GM18499 (cell line): ENCODE measurements around the gene CSF2RB.

ENCODE experiments used
- ATAC-seq: cut with Tn5 transposase; IDR thresholded peaks from one replicate; pipeline ENCODE4 v1.9.1; 2021; ENCODE audit warnings: moderate number of reproducible peaks; ENCODE audit not compliant: insufficient read depth, unreplicated experiment

The CSF2RB gene

GRCh38 chr22:36913427-36914389 lies at the start of gene CSF2RB:
Gene CSF2RB, plus strand, starts transcription at chr22:36913628. Its CDS starts 8,580 bp downstream, at chr22:36922208.
- no peak for ATAC-seq

DNA sequence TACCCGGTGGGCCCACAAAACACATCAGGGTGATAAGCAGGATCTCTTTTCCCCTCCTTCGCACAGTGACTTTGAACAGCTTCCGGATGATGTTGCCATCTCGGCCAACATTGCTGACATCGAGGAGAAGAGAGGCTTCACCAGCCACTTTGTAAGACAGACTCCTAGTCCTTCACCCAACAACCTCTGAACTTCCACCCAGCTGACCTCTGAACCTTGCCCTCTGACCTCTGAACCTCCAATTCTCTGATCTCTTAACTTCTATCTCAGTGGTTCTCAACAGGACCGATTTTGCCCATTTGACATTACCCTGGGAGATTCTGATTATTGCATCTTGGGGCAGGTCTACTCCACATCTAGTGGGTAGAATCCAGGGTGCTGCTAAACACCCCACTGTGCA lies 49.4 kb upstream of the CSF2RB start:
- no peak for ATAC-seq

- ATAC-seq, result no peak
Measured at GRCh38 chr22:36864454-36865215, 48.8 kb upstream of the CSF2RB start.

- no peak for ATAC-seq
Measured at GRCh38 chr22:36865346-36865745, 48.1 kb upstream of the CSF2RB start.

- no peak for ATAC-seq
Measured at GRCh38 chr22:36867695-36868094, 45.7 kb upstream of the CSF2RB start.

GRCh38 chr22:36868546-36869181 lies 44.8 kb upstream of the CSF2RB start:
- no peak for ATAC-seq

- ATAC-seq, result no peak
Measured at GRCh38 chr22:36870250-36870649, 43.2 kb upstream of the CSF2RB start.

DNA sequence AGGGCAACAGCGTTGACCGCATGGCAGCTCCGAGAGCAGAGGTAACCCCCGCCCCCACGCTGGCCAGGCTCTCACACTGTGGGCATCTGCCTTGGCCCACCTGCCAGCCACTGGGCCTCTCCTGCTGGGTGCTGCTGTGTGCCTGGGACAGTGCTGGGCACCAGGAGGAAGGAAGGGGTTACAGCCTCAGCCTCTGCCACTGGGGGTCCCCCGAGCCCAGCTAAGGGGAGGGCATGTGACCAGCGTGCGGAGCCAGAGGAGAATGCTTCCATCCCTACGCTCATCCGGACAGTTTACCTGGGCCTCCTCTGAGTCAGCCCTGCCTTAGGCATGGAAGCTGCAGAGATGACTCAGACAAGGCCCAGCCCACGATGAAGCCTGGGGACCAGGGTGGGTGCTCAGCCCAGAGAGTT lies 41.8 kb upstream of the CSF2RB start:
- ATAC-seq, result no peak

DNA sequence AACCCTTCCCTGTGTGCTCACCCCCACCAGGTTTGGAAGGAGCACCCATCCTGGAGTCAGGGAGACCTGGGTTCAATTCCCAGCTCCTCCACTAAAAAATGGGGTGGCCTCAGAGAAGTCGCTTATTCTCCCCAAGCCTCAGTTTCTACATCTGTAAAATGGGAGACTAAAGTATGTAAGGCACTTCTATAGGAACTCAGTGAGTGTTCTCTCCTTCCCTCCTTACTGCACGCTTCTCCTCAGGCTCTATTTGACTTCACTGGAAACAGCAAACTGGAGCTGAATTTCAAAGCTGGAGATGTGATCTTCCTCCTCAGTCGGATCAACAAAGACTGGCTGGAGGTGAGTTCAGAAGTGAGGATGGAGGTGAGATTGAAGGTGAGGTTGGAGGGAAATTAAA lies 41.3 kb upstream of the CSF2RB start:
- no peak for ATAC-seq

GRCh38 chr22:36872866-36873498 lies 40.4 kb upstream of the CSF2RB start:
- no peak for ATAC-seq

DNA sequence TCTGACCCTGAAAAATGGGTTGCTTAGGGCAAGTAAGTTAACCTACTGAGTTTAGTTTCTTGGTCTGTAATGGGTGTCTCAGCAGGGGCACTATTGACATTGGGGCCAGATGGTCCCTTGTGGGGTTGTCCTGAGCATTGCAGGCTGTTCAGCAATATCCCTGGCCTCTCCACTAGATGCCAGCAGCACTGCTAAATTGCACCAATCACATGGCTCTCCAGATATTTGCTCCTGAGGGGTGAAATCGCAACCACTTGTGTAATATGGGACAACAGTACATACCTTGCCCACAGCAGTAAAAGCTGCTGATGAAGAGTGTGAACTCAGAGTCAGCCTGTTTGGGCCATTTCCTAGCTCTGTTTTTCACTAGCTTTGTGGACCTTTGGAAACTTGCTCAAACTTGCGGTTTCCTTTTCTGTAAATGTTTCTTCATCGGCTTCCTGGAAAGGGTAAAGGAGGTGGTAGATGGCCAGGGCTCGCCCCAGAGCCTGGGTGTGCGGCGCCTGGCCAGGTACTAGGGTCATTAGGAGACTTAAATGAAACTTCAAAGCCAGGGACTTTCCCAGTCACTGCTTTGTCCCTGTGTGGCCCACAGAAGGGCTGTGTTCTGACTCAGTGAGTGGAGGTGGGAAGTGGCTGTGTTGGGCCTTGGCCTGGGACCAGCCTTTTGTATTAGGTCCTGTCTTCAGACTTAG lies 39.7 kb upstream of the CSF2RB start:
- ATAC-seq, result no peak

DNA sequence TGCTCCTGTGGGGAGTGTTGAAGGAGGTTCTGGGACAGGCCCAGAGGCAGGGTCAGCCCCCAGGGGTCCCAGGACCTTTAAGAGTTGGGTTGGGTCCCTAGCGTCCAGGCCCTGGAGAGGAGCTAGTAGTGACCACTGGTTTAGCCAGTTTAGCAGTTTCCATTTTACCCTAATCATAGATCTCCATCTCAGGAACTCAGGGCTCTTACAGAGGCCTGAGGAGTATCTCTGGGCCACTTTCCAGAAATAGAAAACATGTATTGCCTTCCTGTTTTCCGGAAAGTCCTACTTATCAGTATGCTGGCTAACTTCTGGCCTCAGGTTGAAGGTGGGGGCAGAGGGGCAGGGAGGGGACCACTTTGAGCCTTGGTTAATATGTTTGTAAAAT lies 39.1 kb upstream of the CSF2RB start:
- ATAC-seq, result no peak

- no peak for ATAC-seq
Measured at GRCh38 chr22:36874736-36875135, 38.7 kb upstream of the CSF2RB start.

DNA sequence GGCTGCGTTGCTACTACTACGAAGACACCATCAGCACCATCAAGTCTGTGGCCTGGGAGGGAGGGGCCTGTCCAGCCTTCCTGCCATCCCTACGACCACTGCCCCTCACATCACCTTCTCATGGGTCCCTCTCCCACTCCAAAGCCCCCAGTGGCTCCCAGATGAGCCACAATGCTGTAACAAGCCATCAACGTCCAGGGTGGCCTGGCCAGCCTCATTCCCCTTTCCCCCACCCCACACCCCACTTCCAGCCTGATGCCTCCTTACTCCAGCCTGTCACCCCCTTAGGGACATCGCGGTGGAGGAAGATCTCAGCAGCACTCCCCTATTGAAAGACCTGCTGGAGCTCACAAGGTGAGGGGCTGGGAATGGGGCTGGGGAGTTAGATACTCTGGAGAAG lies 37.7 kb upstream of the CSF2RB start:
- ATAC-seq, result no peak

- no peak for ATAC-seq
Measured at GRCh38 chr22:36879775-36880174, 33.7 kb upstream of the CSF2RB start.

DNA sequence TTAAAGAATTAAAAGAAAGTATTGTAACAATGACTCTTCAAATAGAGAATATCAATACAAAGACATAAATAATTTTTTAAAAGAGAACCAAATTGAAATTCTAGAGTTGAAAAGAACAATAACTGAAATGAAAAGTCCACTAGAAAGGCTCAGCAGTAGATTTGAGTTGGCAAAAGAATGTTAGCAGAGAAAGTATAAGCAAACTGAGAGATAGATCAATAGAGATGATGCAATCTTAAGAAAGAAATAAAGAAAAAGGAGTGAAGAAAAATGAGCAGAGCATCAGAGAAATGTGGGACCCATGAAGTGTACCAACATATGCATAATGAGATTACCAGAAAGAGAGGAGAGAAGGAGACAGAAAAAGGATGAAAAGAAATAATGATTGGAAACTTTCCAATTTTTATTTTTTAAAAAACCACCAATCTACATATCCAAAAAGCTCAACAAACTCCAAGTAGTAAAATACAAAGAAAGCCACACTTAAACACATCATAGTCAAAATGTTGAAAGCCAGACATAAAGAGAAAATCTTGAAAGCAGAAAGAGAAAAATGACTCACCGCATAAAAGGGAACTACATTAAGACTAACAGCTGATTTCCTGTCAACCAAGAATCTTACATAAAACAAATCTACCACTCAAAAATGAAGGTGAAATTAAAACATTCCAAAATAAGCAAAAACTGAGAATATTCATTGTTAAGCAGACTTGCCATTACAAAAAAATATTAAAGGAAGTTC lies 31.8 kb upstream of the CSF2RB start:
- ATAC-seq, result no peak

GRCh38 chr22:36884349-36885158 lies 28.9 kb upstream of the CSF2RB start:
- no peak for ATAC-seq

GRCh38 chr22:36885474-36885873 lies 28.0 kb upstream of the CSF2RB start:
- ATAC-seq, result no peak
